GM03348 (cell line): ENCODE data around the gene GP1BA.
A peak's percentile ranks its signal among the peaks of the same experiment; 100 is the strongest.

Experiments used
- DNase-seq: peaks from one replicate; pipeline ENCODE4 v3.0.0; 2012; ENCODE audit warnings: low spot score

GP1BA gene

GRCh38 chr17:4974115-4974670 lies 42.1 kb downstream of the GP1BA start:
- DNase-seq: no peak

- no peak for DNase-seq
These were observed 46.6 kb downstream of the GP1BA start for GRCh38 chr17:4978726-4979125.

- DNase-seq: peak; percentile 69
These were observed 48.7 kb downstream of the GP1BA start for GRCh38 chr17:4980644-4981216.

- no peak for DNase-seq
These were observed 50.2 kb downstream of the GP1BA start for GRCh38 chr17:4982305-4982704.
